Measurements from ENCODE around the gene CHRDL2.

CHRDL2 gene

DNA sequence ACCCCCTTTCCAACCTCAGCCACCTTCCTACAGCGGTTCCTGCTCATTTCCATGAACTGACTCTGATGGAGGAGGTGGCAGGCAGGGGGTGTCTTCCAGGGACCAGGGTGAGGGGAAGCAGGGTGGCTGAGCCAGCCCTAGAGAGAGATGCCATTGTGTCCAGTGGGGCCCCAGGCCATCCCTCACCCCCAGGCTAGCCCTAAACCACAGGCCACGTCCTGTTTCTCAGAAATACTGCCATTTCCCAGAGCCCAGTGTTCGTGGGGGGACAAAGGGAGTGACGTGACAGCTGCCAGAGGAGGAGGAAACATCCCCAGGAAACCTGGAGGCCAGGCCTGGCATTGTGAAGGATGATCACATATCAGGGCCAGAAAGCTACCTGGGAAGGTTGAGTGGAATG lies 39.5 kb downstream of the CHRDL2 start:
- TF ChIP-seq, protein P1, sequence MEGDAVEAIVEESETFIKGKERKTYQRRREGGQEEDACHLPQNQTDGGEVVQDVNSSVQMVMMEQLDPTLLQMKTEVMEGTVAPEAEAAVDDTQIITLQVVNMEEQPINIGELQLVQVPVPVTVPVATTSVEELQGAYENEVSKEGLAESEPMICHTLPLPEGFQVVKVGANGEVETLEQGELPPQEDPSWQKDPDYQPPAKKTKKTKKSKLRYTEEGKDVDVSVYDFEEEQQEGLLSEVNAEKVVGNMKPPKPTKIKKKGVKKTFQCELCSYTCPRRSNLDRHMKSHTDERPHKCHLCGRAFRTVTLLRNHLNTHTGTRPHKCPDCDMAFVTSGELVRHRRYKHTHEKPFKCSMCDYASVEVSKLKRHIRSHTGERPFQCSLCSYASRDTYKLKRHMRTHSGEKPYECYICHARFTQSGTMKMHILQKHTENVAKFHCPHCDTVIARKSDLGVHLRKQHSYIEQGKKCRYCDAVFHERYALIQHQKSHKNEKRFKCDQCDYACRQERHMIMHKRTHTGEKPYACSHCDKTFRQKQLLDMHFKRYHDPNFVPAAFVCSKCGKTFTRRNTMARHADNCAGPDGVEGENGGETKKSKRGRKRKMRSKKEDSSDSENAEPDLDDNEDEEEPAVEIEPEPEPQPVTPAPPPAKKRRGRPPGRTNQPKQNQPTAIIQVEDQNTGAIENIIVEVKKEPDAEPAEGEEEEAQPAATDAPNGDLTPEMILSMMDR (IDR thresholded peaks at IDR 0.05; ENCODE audit: control extremely low read depth, extremely low read depth, low read depth, missing control alignments): no peak
- DNase-seq (ENCODE audit: extremely low spot score): no peak
- POLR2A ChIA-PET: no interaction called here
- CTCF ChIA-PET: interaction anchor here (4.0 kb wide), 1 partner anchor 10 kb away, joined by 44 read pairs; no protein-coding TSS in a partner anchor

DNA sequence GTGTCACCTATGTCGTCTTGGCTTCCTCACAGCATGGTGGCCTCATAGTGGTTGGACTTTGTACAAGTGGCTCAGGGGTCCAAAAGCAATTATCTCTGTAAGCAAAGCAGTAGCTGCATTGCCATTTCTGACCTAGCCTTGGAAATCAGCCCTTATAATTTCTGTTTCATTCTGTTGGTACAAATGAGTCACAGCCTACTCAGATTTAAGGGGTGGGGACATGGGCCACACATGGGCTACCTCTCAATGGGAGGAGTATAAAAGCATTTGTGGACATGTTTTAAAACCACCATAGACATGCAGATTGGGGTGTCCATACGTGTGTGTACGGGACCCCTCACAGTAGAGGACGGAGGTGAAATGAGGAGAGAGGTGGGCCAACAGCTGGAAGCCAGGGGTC lies 41.6 kb downstream of the CHRDL2 start:
- POLR2A ChIA-PET: no interaction called here
- CTCF ChIA-PET: interaction anchor here (1.3 to 1.4 kb wide), 2 partner anchors 12 to 116 kb away, joined by 3 read pairs; no protein-coding TSS in a partner anchor
- no peak for DNase-seq (ENCODE audit: extremely low spot score)
- TF ChIP-seq, protein P1 (IDR thresholded peaks at IDR 0.05; ENCODE audit: control extremely low read depth, extremely low read depth, low read depth, missing control alignments): no peak

DNA sequence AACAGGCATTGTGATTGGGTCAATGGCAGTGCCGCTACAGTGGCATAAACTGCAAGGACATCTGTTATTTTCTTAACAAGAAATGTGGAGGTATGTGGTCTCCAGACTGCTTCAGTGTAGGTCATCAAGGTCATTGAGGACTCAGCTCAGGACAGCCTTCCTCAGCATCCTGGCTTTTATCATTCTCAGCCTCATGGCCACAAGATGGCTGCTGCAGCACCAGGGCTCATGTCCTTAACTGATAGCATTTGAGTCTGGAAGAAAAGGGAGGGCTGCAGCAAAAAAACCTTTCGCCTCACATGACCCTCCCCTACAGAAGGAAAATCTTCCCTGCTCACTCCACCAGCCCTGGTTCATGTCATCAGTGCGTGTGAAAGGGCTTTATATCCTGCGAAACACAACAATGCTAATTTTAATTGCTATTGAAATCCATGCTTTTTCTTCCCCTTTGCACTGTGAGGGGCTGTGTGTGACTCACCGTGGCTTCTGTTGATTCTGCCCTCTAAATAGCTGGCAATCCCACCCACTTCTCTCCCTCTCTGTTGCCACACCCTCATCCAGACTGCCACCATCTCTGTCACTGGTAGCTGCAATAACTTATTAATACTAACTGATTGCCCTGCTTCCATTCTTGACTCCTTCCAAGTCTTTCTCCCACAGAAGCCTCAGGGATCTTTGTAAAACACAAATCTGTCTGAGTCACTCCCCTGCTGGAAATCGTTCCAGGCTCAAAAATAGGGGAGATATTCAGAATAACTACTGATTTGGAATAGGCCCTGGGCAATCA lies 43.8 kb downstream of the CHRDL2 start:
- TF ChIP-seq, protein P1 (IDR thresholded peaks at IDR 0.05; ENCODE audit: control extremely low read depth, extremely low read depth, low read depth, missing control alignments): no peak
- ChIA-PET CTCF (interaction anchor here (1.4 to 4.4 kb wide), 3 partner anchors 9 to 235 kb away, joined by 3 to 33 read pairs (median 5); no protein-coding TSS in a partner anchor), POLR2A (no interaction called here)
- no peak for DNase-seq (ENCODE audit: extremely low spot score)

DNA sequence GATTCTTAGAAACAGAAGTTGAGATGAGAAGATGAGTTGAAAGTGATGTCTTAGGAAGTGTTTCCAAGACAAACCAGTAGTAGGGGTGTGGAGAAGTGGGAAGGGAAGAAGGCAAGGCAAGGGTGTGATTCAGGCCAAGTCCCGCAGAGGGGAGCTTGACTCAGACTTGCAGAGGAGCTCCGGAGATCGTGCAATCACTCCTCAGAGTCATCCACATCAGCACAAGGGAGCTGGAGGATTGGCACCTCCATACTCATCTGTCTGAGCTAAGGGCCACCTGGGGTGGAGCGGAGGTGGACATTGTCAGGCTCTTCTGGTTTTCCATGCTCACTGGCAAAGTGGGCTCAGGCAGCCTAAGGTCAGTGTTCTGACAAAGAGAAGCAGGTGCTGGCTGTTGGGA lies 44.4 kb downstream of the CHRDL2 start:
- DNase-seq (ENCODE audit: extremely low spot score): no peak
- TF ChIP-seq, protein P1 (IDR thresholded peaks at IDR 0.05; ENCODE audit: control extremely low read depth, extremely low read depth, low read depth, missing control alignments): no peak
- ChIA-PET POLR2A (no interaction called here), CTCF (interaction anchor here (1.2 to 4.4 kb wide), 4 partner anchors 10 to 234 kb away, joined by 3 to 33 read pairs (median 5); no protein-coding TSS in a partner anchor)

DNA sequence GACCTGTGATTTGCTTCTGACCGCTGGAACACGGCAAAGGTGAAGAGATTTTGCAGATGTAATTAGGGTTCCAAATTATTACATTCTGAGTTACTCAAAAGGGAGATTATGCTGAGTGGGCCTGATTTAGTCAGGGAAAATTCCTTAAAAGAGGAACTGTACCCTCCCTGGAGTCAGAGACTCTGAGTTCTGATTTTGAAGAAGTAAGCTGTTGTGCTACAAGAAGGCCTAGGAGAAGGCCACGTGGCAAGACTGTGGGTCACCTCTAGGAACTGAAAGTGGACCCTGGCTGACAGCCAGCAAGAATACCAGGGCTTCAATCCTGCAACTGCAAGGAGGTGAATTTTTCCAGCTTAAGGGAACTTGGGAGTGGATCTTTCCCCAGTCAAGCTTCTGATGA lies 45.3 kb downstream of the CHRDL2 start:
- ChIA-PET POLR2A (no interaction called here), CTCF (interaction anchor here (1.2 to 4.4 kb wide), 5 partner anchors 9 to 233 kb away, joined by 3 to 33 read pairs (median 5); no protein-coding TSS in a partner anchor)
- no peak for DNase-seq (ENCODE audit: extremely low spot score)
- TF ChIP-seq, protein P1 (IDR thresholded peaks at IDR 0.05; ENCODE audit: control extremely low read depth, extremely low read depth, low read depth, missing control alignments): no peak

DNA sequence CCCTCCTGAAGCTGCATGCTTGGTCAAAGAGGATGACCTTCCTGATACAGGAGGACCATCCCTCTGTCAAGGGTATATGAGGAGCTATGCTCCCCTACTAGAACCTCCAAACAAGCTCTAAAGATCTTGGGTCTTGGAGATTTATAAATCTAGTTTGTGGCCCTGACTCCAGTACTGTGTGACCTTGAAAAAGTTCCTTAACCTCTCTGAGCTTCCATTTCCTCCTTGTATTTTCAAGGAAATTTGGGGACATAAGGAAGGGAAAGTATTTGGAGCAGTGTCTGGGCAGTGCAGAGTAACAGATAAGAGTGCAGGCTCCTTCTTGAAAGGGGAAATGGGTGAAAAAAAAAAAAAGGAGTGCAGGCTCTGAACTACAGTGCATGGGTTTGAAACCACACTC lies 45.9 kb downstream of the CHRDL2 start:
- ChIA-PET CTCF (interaction anchor here (0.8 to 4.4 kb wide), 4 partner anchors 17 to 40 kb away, joined by 3 to 33 read pairs (median 6); no protein-coding TSS in a partner anchor), POLR2A (no interaction called here)
- TF ChIP-seq, protein P1 (IDR thresholded peaks at IDR 0.05; ENCODE audit: control extremely low read depth, extremely low read depth, low read depth, missing control alignments): no peak
- DNase-seq (ENCODE audit: extremely low spot score): no peak
